MM.1S (cell line): Measurements from ENCODE around the gene OASL.

Experiments used
- DNase-seq: peaks from one replicate; pipeline ENCODE4 v3.0.0-alpha.2; 2015
- H2AFZ ChIP-seq: fragments of 300-600 bp; sonication (generic); 2 replicates; pipeline ENCODE4 v1.6.0; 2016; ENCODE audit warnings: antibody characterized with exemption, low read length
- H3F3A ChIP-seq: fragments of 300-600 bp; sonication (generic); 2 replicates; pipeline ENCODE4 v1.6.1; 2016; ENCODE audit warnings: mild to moderate bottlenecking, antibody characterized with exemption, low read length, moderate library complexity, mixed read lengths; ENCODE audit not compliant: insufficient read depth
- H3K27ac ChIP-seq: fragments of 300-600 bp; sonication (generic); 2 replicates; pipeline ENCODE4 v1.5.1; 2016; ENCODE audit warnings: mild to moderate bottlenecking, low read length
- H3K27me3 ChIP-seq: fragments of 300-600 bp; sonication (generic); replicated peaks from 2 replicates; pipeline ENCODE4 v1.6.0; 2016; ENCODE audit warnings: low read length; ENCODE audit not compliant: insufficient read depth
- H3K36me3 ChIP-seq: fragments of 300-600 bp; sonication (generic); replicated peaks from 2 replicates; pipeline ENCODE4 v1.6.1; 2016; ENCODE audit warnings: mild to moderate bottlenecking, low read length, mixed read lengths; ENCODE audit not compliant: insufficient read depth
- H3K4me1 ChIP-seq: fragments of 300-600 bp; sonication (generic); 2 replicates; pipeline ENCODE4 v1.6.1; 2016; ENCODE audit warnings: low read length, mixed read lengths
- H3K4me2 ChIP-seq: fragments of 300-600 bp; sonication (generic); 2 replicates; pipeline ENCODE4 v1.6.0; 2016; ENCODE audit warnings: low read depth, low read length
- H3K4me3 ChIP-seq: fragments of 300-600 bp; sonication (generic); 2 replicates; pipeline ENCODE4 v1.5.1; 2016; ENCODE audit warnings: low read length, mixed read lengths
- H3K79me2 ChIP-seq: fragments of 300-600 bp; sonication (generic); 2 replicates; pipeline ENCODE4 v1.6.1; 2016; ENCODE audit warnings: mixed run types, low read length, mixed read lengths
- H3K9ac ChIP-seq: fragments of 300-600 bp; sonication (generic); 2 replicates; pipeline ENCODE4 v1.6.1; 2016; ENCODE audit warnings: low read length, mixed read lengths
- H3K9me2 ChIP-seq: fragments of 300-600 bp; sonication (generic); replicated peaks from 2 replicates; pipeline ENCODE4 v1.6.1; 2016; ENCODE audit warnings: mild to moderate bottlenecking, low read length, mixed read lengths; ENCODE audit not compliant: insufficient read depth
- H3K9me3 ChIP-seq: fragments of 300-600 bp; sonication (generic); replicated peaks from 2 replicates; pipeline ENCODE4 v1.6.1; 2016; ENCODE audit warnings: mild to moderate bottlenecking, low read length, mixed read lengths; ENCODE audit not compliant: insufficient read depth
- H4K20me1 ChIP-seq: fragments of 300-600 bp; sonication (generic); 2 replicates; pipeline ENCODE4 v1.6.1; 2016; ENCODE audit warnings: mild to moderate bottlenecking, low read length, moderate library complexity, mixed read lengths; ENCODE audit not compliant: insufficient read depth
- EZH2 ChIP-seq: fragments of 300-600 bp; sonication (generic); optimal IDR thresholded peaks from 2 replicates; pipeline ENCODE3; 2017; ENCODE audit warnings: low read depth, mild to moderate bottlenecking, antibody characterized with exemption, low read length, mixed read lengths
- EZH2phosphoT487 ChIP-seq: fragments of 300-600 bp; sonication (generic); IDR thresholded peaks from 2 replicates; pipeline ENCODE4 v1.6.1; 2018; ENCODE audit warnings: antibody characterized with exemption, low read length
- TF ChIP-seq, protein P1 (sequence below): fragments of 300-600 bp; sonication (generic); IDR thresholded peaks from 2 replicates; pipeline ENCODE4 v1.5.1; 2016; ENCODE audit warnings: antibody characterized with exemption, low read length, mixed read lengths

OASL gene

GRCh38 chr12:121018860-121019617, 20.0 kb downstream of the OASL start:
- Histone ChIP-seq H2AFZ (no peak overlapping the region), H3F3A (no peaks in the 10 kb centered on the region), H4K20me1 (no peaks in the 10 kb centered on the region), H3K4me1 (no peaks in the 10 kb centered on the region), H3K79me2 (peaks cover 11% of the 10 kb centered on the region), H3K9me3 (no peaks in the 10 kb centered on the region), H3K4me2 (no peak overlapping the region), H3K27me3 (no peaks in the 10 kb centered on the region), H3K9me2 (no peaks in the 10 kb centered on the region), H3K9ac (no peak overlapping the region), H3K36me3 (no peaks in the 10 kb centered on the region), H3K27ac (no peak overlapping the region), H3K4me3 (no peak overlapping the region)
- no peak for TF ChIP-seq EZH2
- no peak for TF ChIP-seq EZH2phosphoT487
- TF ChIP-seq, protein P1, sequence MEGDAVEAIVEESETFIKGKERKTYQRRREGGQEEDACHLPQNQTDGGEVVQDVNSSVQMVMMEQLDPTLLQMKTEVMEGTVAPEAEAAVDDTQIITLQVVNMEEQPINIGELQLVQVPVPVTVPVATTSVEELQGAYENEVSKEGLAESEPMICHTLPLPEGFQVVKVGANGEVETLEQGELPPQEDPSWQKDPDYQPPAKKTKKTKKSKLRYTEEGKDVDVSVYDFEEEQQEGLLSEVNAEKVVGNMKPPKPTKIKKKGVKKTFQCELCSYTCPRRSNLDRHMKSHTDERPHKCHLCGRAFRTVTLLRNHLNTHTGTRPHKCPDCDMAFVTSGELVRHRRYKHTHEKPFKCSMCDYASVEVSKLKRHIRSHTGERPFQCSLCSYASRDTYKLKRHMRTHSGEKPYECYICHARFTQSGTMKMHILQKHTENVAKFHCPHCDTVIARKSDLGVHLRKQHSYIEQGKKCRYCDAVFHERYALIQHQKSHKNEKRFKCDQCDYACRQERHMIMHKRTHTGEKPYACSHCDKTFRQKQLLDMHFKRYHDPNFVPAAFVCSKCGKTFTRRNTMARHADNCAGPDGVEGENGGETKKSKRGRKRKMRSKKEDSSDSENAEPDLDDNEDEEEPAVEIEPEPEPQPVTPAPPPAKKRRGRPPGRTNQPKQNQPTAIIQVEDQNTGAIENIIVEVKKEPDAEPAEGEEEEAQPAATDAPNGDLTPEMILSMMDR, result no peak
- DNase-seq, result no peak

- no peaks in the 10 kb centered on the region for H3K9me3 ChIP-seq
- no peak for DNase-seq
- H4K20me1 ChIP-seq, result no peaks in the 10 kb centered on the region
- no peaks in the 10 kb centered on the region for H3K9me2 ChIP-seq
- TF ChIP-seq, protein P1, result no peak
- TF ChIP-seq EZH2 (no peak), EZH2phosphoT487 (no peak)
- no peaks in the 10 kb centered on the region for H3K27me3 ChIP-seq
- H3K79me2 ChIP-seq, result peaks cover 11% of the 10 kb centered on the region
- no peak overlapping the region for H3K27ac ChIP-seq
- no peak overlapping the region for H2AFZ ChIP-seq
- H3K9ac ChIP-seq, result no peak overlapping the region
- no peak overlapping the region for H3K4me3 ChIP-seq
- no peak overlapping the region for H3K4me2 ChIP-seq
- H3K4me1 ChIP-seq, result no peaks in the 10 kb centered on the region
- no peaks in the 10 kb centered on the region for H3F3A ChIP-seq
- no peaks in the 10 kb centered on the region for H3K36me3 ChIP-seq
These were observed 21.0 kb downstream of the OASL start for GRCh38 chr12:121017966-121018491.

- peak within 1 kb of the TSS; percentile 46; the same call in 1 of the 2 replicates for H3K27ac ChIP-seq
- peak within 1 kb of the TSS; percentile 73 for H3K4me2 ChIP-seq
- no peaks in the 10 kb centered on the region for H3K27me3 ChIP-seq
- H3K9me3 ChIP-seq, result no peaks in the 10 kb centered on the region
- H4K20me1 ChIP-seq, result no peaks in the 10 kb centered on the region
- peaks cover 11% of the 10 kb centered on the region for H3K79me2 ChIP-seq
- no peaks in the 10 kb centered on the region for H3K9me2 ChIP-seq
- peak within 1 kb of the TSS; percentile 83 for H3K4me3 ChIP-seq
- peak within 1 kb of the TSS; percentile 70 for H3K9ac ChIP-seq
- no peaks in the 10 kb centered on the region for H3K36me3 ChIP-seq
- H3F3A ChIP-seq, result no peaks in the 10 kb centered on the region
- TF ChIP-seq, protein P1, result no peak
- TF ChIP-seq EZH2, result no peak
- TF ChIP-seq EZH2phosphoT487, result no peak
- H3K4me1 ChIP-seq, result no peaks in the 10 kb centered on the region
- DNase-seq, result peak; percentile 87
- peak within 1 kb of the TSS; percentile 35 for H2AFZ ChIP-seq
These were observed 22.9 kb downstream of the OASL start, which contains the start of gene C12orf43 for GRCh38 chr12:121015825-121016766. Gene C12orf43 (minus strand): TSS chr12:121016487. CDS start chr12:121016474, 13 bp downstream.
